Subcutaneous adipose tissue (tissue), 4 donors: ENCODE measurements around the gene ZBTB17. TPM values are rescaled to one million over a fixed set of nuclear protein-coding genes. Genes with fewer than 3 reads are reported as not detected.

Experiments used
- total RNA-seq, 4 donors: library from RNA; depleted of rRNA; stranded (reverse); fragments of >200 nt; gene quantifications; one replicate each; pipeline ENCODE4 v1.1.0, GENCODE V29; 2016
- TF ChIP-seq, protein P1 (sequence below): fragments of 450-650 bp; IDR thresholded peaks from one replicate; pipeline ENCODE4 v1.5.1; 2016; ENCODE audit warnings: low read depth, mild to moderate bottlenecking, control low read depth, antibody characterized with exemption, moderate library complexity

Gene ZBTB17
- total RNA-seq, 4 donors from 2014 or later, result 21.6 to 42.0 (median 25.4) TPM

DNA sequence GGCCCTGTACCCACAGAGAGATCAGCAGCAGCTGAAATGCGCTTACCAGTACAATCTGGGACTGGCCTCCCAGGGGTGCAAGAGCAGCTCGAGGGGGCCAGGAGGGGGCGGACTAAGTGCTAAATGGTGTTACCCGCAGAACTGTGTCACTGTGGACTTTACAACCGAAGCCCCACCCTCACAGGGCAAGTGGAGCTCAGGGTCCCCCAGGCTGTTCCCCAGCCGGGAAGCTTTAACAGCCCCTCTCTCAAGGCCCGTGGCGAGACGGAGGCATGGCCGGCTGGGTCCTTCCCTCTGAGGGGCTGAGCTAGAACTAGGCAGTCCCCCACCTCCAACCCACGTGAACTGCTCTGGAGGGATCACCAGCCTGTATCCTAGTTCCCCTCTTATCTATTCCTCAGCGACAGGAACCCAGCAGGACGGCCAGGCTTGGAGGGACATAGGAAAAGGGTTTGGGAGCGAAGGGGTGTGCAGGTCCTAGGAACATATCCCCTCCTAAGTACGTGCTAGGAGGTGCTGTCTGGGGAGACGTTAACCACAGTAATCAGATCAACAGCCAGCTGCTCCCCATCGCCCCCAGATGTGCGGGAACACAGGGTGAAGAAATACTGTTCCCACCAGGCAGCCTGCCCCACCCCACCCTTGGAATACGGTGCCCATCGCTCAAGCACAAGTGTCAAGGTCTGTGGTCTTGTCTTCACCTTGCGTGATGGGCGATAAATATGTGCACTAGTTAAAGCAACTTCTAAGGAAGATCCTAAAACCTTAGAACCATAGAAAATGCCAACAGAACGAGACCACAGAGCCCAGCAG lies 24.4 kb downstream of the ZBTB17 start:
- TF ChIP-seq, protein P1, sequence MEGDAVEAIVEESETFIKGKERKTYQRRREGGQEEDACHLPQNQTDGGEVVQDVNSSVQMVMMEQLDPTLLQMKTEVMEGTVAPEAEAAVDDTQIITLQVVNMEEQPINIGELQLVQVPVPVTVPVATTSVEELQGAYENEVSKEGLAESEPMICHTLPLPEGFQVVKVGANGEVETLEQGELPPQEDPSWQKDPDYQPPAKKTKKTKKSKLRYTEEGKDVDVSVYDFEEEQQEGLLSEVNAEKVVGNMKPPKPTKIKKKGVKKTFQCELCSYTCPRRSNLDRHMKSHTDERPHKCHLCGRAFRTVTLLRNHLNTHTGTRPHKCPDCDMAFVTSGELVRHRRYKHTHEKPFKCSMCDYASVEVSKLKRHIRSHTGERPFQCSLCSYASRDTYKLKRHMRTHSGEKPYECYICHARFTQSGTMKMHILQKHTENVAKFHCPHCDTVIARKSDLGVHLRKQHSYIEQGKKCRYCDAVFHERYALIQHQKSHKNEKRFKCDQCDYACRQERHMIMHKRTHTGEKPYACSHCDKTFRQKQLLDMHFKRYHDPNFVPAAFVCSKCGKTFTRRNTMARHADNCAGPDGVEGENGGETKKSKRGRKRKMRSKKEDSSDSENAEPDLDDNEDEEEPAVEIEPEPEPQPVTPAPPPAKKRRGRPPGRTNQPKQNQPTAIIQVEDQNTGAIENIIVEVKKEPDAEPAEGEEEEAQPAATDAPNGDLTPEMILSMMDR, result no peak

DNA sequence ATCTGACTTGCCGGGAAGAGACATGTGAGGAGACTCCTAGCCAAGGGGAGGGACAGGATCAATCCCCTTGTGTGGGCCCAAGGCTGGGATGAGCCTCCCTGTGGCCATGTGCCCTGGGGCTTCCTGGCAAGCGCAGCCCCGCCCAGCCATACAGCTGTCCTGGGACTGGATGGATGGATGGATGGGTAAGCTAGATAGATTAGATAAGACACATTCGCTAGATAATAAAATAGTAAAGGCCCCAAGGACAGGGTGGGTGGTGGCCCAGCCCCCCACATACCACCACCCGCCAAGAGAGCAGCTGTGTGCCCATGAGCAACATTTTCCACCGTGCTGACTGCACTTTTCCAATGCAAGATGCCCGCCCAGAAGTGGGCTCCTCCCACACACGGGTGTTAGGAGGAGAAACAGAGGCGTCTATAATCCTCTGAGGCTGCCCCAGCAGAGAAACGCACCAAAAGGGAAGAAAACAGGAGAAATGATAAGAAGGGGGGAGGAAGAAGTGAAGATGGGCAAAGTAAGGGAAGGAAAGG lies 25.1 kb downstream of the ZBTB17 start:
- TF ChIP-seq, protein P1, result no peak

- TF ChIP-seq, protein P1, result no peak
These were observed 25.6 kb downstream of the ZBTB17 start for GRCh38 chr1:15950302-15950701.

DNA sequence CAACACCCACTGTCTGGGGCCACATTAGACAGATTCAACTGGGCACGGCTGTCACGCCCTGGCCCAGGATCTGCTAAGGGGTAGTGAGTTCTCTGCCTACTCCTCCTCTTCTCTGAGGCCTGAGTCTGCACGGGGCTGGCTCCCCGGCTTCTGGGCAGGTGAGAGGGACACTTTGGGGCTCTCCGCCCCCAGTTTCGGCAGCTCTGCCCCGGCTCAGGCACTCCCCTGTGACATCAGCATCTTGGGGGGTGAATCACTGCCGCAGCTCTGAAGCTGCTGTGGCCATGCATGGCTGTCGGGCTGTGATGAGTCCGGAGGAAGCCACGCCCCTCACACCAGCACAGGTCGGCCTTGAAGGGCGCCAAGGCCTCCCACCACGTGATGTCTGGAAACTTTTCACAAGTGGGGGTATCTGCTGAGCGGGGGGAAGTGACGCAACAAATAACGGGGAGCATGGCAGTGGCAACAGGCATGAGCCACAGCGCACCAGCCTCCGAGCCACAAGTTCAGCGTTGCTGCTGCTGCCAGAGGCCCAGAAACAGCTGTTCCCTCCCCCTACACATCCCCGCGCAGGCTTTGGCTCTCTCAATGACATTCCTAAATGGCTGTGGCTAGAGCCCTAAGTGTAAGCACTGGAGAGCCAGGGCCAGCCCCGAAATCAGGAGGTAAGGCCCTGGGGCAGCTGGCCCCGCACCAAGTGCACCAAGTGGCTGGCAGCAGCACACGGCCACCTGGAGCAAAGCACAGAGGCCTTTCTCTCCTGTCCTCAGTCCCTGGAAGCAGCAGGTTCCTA lies 26.3 kb downstream of the ZBTB17 start:
- TF ChIP-seq, protein P1, result no peak

GRCh38 chr1:15948595-15949452 lies 27.1 kb downstream of the ZBTB17 start:
- TF ChIP-seq, protein P1, result no peak

DNA sequence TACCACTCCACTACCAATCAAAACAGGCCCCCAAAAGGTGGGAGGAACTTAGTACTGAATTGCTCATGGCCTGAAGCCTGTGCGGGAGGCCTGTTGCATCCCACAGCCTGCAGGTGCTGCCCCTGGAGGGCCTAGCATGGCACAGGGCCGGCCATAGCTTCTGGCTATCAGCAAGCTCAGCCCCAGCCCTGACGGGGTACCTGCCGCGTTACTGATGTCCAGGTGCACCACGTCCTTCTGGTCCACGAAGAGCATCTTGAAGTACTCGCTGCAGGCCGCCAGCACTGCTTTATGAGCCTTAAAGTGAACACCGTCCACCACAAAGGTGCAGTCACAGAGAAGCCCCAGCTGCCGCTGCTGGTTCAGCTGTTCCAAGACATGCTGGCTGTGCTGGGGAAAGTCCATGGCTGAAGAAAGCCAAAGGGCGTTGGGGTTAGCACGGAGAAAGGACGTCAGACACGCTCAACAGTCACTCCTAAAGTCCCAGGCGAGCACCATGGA lies 27.8 kb downstream of the ZBTB17 start:
- TF ChIP-seq, protein P1, result no peak
